NCI-H524 treated with DMSO at 0.1 percent for 48 hours (cell line): Measurements from ENCODE around the gene RAD50.
"Not testable (repeated sequence)": the region's sequence is repeated elsewhere in the genome, so short reads cannot be mapped to it uniquely, and the experiment has no call there.

Experiments used
- DNase-seq: peaks from one replicate; lab custom pipeline; 2025; lab: John Stamatoyannopoulos, UW

Gene RAD50

DNA sequence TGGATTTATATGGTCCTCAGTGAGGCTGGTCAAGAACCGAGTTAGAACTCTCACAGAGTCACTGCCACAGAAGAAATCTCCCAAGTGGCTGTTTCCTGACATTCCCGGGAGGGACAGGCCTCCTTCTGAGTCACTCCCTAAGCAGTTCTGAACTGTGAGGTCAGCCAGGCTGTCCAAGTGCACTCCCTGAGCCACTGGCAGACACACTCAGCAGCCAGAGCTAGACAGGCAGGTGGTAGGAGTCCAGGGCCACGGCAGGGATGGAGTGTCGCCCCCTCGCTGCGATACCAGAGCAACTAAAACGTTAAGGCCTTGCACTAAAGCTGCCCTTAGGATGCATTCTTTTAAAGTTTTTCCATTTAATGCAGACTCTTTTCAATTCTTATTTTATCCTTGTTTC, 120.4 kb downstream of the RAD50 start:
- no peak for DNase-seq

DNA sequence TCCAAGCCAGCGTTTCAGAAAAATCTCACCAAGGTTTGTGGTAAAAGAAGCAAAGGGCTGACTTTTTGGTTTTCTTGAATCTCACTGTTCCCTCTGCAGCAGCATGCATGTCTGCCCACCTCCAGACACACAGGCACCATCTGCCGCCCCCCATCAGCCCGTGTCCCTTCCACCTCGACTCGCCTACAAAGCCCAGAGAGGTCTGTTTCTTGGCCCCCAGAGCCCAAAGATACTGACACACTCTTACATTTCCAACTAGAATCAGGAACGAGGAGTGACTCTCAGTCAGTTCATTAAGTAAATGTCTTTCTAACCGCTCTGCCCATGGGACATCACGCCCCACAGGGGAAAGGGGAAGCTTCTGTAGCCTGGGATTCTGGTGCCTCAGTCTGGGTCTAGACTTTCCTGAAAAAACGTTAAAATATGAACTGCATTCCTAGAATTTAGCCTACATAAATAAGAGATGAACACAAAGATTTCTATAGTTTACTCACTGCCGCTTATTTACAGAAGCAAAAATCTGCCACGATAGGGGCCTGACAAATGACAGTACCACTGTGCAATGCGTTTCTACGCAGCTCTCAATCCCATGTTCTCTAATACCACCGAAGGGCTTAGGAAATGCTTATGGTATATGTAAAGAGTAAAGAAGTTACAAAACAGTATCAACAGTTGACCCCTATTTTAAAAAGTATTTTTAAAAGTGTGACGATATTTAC, 121.1 kb downstream of the RAD50 start:
- DNase-seq = no peak

- no peak for DNase-seq
Observed at GRCh38 chr5:132678735-132679134, 122.0 kb downstream of the RAD50 start.

- DNase-seq = no peak
Observed at GRCh38 chr5:132679166-132679565, 122.4 kb downstream of the RAD50 start.

DNA sequence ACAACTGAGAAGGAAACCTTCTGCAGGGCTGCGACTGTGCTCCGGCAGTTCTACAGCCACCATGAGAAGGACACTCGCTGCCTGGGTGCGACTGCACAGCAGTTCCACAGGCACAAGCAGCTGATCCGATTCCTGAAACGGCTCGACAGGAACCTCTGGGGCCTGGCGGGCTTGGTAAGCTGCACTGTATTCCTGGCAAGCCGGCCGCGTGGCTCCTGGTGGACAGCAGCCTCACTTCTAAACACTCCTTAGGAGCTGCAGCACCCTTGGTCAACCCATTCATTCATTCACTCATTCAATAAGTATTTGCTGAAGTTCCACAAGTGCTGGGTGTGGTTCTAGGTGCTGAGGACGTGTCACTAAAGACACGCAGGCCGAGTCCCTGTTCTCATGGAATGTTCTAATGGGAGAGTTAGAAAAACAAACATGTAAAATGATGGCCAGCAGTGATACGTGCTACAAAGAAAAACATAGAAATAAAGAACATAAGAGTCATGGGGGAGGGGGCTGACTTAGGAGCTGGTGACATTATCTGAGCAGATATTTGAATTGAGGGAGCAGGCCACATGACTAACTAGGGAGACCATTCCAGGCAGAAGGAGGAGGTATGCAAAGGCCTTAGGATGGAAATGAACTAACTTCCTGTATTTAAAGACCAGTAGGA, 123.1 kb downstream of the RAD50 start:
- no peak for DNase-seq

- no peak for DNase-seq
Observed at GRCh38 chr5:132680780-132681475, 124.2 kb downstream of the RAD50 start.

DNA sequence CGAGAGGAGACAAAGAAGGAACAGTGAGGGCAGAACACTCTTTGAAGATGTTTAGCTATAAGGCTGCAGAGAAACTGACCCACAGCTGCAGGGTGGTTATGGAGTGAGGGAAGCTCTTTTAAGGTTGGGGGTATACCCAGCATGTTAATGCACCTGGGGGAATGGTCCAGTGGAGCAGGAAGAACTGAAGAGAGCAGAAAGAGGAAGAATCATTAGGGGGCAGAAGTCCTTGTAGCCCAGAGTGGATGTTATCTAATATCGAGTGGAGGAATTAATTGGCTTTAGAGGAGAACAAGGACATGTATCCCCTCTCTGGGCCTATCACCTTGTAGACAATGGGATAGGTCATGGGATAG, 124.7 kb downstream of the RAD50 start:
- DNase-seq = no peak

DNA sequence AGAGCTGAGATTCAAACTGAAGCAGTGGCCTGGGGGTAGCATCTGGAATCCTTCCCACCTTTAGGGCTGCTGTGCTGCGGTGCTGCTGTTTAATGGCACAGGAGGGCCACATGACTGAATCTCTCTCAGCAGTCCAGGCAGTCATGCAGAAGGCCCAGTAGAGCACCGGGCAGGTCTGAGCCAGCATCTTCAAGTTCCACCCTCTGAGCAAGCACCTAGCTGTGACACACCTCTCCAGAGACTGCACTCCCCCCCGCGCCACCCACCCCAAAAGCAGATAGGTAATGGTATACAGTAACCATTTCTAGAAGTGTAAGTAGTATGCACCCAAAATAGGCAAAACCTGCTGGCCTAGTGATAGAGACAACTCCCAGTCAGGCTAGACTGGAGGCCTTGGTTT, 125.2 kb downstream of the RAD50 start:
- DNase-seq = no peak

DNA sequence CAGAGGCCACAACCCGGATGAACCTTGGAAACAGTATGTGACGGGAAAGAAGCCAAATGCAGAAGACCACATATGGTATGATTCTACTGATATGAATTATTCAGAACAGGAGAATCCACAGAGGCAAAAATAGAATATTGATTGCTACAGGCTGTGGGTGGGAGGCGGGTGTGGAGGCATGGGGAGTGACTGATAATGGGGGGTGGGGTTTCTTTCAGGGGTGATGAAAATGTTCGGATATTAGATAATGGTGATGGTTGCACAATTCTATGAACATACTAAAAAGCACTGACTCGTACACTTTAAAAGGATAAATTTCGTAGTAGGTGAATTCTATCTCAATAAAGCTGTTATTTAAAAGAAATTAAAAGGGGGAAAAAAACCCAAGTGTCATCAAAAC, 127.7 kb downstream of the RAD50 start:
- no peak for DNase-seq

DNA sequence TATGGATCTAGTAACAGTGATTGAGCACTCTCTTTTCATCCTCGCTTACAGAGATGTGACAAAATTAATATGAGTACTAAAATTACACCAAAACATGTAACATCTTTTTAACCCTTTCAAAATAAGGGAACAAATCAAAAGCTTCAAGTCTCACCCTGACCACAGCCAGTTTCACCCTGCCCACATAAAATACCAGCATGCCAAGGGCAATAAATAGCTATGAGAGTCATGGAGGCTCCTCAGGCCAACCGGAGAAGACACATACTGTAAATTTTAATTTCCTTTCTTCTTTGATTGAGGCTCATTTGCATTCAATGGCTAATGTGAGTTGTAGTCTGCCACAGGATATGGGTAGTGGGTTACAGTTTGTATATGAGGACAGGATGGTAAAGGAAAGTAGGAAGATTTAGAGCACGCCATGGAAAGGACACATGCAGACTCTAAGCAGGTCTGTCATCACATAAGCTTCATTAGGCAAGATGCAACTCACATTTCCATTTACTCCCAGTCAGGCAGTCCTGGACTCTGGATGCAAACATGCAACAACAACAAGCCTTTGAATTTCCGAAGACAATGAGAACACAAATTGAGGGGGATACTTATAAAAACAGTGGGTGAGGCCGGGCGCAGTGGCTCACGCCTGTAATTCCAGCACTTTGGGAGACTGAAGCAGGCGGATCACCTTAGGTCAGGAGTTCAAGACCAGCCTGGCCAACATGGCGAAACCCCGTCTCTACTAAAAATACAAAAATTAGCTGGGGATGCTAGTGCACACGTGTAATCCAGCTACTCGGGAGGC, 128.3 kb downstream of the RAD50 start:
- DNase-seq = no peak

DNA sequence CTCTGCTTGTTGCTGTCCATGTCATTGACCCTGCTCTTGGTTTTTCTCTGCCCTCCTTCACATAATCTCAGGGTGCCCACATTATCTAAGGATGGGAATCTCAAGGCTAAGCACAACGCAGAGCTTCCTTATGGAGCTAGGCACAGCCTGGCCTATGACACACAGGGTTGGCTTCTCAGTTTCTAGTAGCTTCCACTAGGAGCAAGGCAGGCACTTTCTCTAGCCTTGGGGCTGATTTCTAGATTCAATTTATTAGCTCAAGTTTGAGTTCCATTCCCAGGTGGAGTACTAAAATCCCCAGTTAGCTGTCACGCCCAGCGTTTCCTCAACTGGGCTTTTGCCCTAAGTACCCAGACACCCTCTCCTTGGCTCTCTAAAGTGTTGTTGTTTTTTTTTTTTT, 129.4 kb downstream of the RAD50 start:
- no peak for DNase-seq

DNA sequence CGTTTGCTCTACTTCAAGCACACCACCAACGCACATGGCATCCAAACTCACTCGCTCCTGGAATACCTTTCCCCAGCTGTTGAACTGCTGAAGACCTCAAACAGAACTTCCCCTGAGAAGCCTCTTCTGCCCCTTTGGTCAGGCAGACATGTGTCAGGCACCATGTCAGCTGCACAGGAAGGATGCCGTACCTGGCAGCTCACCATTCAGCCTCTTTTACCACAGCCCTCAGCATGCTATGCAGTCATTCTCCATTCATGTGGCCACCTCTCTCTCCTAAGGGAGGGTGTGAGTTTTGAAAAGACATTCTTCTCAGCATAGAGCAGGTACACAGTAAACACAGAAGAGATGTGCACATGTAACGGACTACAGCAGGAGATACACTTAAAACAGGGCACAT, 131.2 kb downstream of the RAD50 start:
- DNase-seq = no peak

GRCh38 chr5:132688536-132689339, 132.0 kb downstream of the RAD50 start:
- DNase-seq = no peak

DNA sequence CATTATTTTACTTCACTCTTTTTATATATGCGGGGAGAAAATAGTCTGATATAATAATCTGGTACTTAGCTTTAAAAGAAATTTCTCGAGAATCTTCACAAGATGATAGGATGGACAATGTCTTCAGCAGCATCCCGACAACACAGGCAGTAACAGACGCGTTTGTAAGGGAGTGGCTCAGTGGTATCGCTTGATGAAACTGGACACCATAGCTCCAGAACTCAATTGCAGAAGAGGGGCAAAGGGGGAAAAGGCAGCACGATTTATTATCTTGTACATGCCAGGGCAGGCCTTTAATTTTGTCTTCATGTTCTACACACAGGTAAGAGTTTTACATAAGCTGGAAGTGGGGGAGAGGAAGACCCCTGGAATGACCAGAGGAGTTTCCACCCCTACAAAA, 132.7 kb downstream of the RAD50 start:
- no peak for DNase-seq

GRCh38 chr5:132690156-132690555, 133.4 kb downstream of the RAD50 start:
- DNase-seq = no peak

- not testable (repeated sequence) for DNase-seq
Observed at GRCh38 chr5:132691755-132692631, 135.2 kb downstream of the RAD50 start.

- DNase-seq = no peak
Observed at GRCh38 chr5:132692632-132692967, 135.8 kb downstream of the RAD50 start.
